Type B pancreatic cell (in vitro differentiated cells): Measurements from ENCODE around the gene CSN2. TPM values are rescaled to one million over a fixed set of nuclear protein-coding genes. Genes with fewer than 3 reads are reported as not detected.

Experiments
- DNase-seq: peaks from one replicate; pipeline ENCODE4 v3.0.0; 2021; ENCODE audit warnings: mixed read lengths; ENCODE audit not compliant: unreplicated experiment; ENCODE audit errors: extremely low spot score
- H3K27ac Mint-ChIP-seq: 2 replicates; pipeline ENCODE4 v1.8.0; 2021; ENCODE audit warnings: mild to moderate bottlenecking, mixed read lengths
- H3K27me3 Mint-ChIP-seq: 2 replicates; pipeline ENCODE4 v1.8.0; 2021; ENCODE audit warnings: mixed read lengths
- H3K36me3 Mint-ChIP-seq: 2 replicates; pipeline ENCODE4 v1.8.0; 2021; ENCODE audit warnings: mixed read lengths
- H3K4me1 Mint-ChIP-seq: one replicate; pipeline ENCODE4 v1.8.0; 2021; ENCODE audit warnings: mixed read lengths; ENCODE audit not compliant: unreplicated experiment
- H3K4me3 Mint-ChIP-seq: 2 replicates; pipeline ENCODE4 v1.8.0; 2021; ENCODE audit warnings: mild to moderate bottlenecking, mixed read lengths
- H3K9me3 Mint-ChIP-seq: 2 replicates; pipeline ENCODE4 v1.8.0; 2021; ENCODE audit warnings: mixed read lengths
- CTCF ChIP-seq: fragments of 200-600 bp; sonication (generic); conservative IDR thresholded peaks from 2 replicates; pipeline ENCODE4 v1.5.0; 2021; ENCODE audit warnings: antibody characterized with exemption, mild to moderate bottlenecking
- long read RNA-seq: library from polyadenylated mRNA; unstranded; transcript quantifications from one replicate; pipeline ENCODE4 v2.0.0, GENCODE V29; 2020
- total RNA-seq: library from RNA; stranded (reverse); gene quantifications from 2 replicates; pipeline ENCODE4 v1.2.1, GENCODE V29; 2021; ENCODE audit warnings: low replicate concordance

Gene CSN2
- not detected in 2 replicates for total RNA-seq
- long read RNA-seq = 0 reads

GRCh38 chr4:69965628-69966027 lies at the start of gene CSN2:
Gene CSN2 (minus strand): TSS chr4:69965728. CDS start chr4:69960995, 4,733 bp downstream.
- Mint-ChIP-seq H3K36me3 (no peaks in the 10 kb centered on the region), H3K9me3 (no peaks in the 10 kb centered on the region), H3K27me3 (no peaks in the 10 kb centered on the region), H3K27ac (no peak within 1 kb of the TSS), H3K4me1 (no peaks in the 10 kb centered on the region), H3K4me3 (no peak within 1 kb of the TSS)
- no peak for TF ChIP-seq CTCF
- no peak for DNase-seq

GRCh38 chr4:70008771-70009170 lies 43.2 kb upstream of the CSN2 start:
- Mint-ChIP-seq H3K36me3 (no peaks in the 10 kb centered on the region), H3K4me1 (no peaks in the 10 kb centered on the region), H3K4me3 (no peak overlapping the region), H3K9me3 (no peaks in the 10 kb centered on the region), H3K27ac (no peak overlapping the region), H3K27me3 (no peaks in the 10 kb centered on the region)
- no peak for TF ChIP-seq CTCF
- no peak for DNase-seq

- H3K27ac Mint-ChIP-seq = no peak overlapping the region
- H3K36me3 Mint-ChIP-seq = no peaks in the 10 kb centered on the region
- no peaks in the 10 kb centered on the region for H3K27me3 Mint-ChIP-seq
- no peak overlapping the region for H3K4me3 Mint-ChIP-seq
- H3K9me3 Mint-ChIP-seq = no peaks in the 10 kb centered on the region
- DNase-seq = no peak
- TF ChIP-seq CTCF = no peak
- no peaks in the 10 kb centered on the region for H3K4me1 Mint-ChIP-seq
Measured at GRCh38 chr4:70002507-70002906, 37.0 kb upstream of the CSN2 start.

- Mint-ChIP-seq H3K4me3 (no peak overlapping the region), H3K9me3 (no peaks in the 10 kb centered on the region)
Measured at GRCh38 chr4:70000711-70001110, 35.2 kb upstream of the CSN2 start.

GRCh38 chr4:69999420-69999819 lies 33.9 kb upstream of the CSN2 start:
- Mint-ChIP-seq H3K27me3 (no peaks in the 10 kb centered on the region), H3K27ac (no peak overlapping the region), H3K4me3 (no peak overlapping the region), H3K9me3 (no peaks in the 10 kb centered on the region), H3K36me3 (no peaks in the 10 kb centered on the region), H3K4me1 (no peaks in the 10 kb centered on the region)
- no peak for DNase-seq
- no peak for TF ChIP-seq CTCF

More at GRCh38 chr4:70000711-70001110, 35.2 kb upstream of the CSN2 start:
- H3K27me3 Mint-ChIP-seq = no peaks in the 10 kb centered on the region
- H3K27ac Mint-ChIP-seq = no peak overlapping the region
- H3K4me1 Mint-ChIP-seq = no peaks in the 10 kb centered on the region
- H3K36me3 Mint-ChIP-seq = no peaks in the 10 kb centered on the region
- DNase-seq = no peak
- TF ChIP-seq CTCF = no peak

GRCh38 chr4:69995526-69996016 lies 30.0 kb upstream of the CSN2 start, which contains the start of gene STATH:
Gene STATH (plus strand): TSS chr4:69995966. CDS start chr4:69998438, 2,472 bp downstream.
- Mint-ChIP-seq H3K9me3 (no peaks in the 10 kb centered on the region), H3K36me3 (no peaks in the 10 kb centered on the region), H3K27ac (no peak within 1 kb of the TSS), H3K4me3 (no peak within 1 kb of the TSS), H3K27me3 (no peaks in the 10 kb centered on the region), H3K4me1 (no peaks in the 10 kb centered on the region)
- no peak for TF ChIP-seq CTCF
- no peak for DNase-seq
